ENCODE measurements around the gene USP13. TPM values are rescaled to one million over a fixed set of nuclear protein-coding genes. Genes with fewer than 3 reads are reported as not detected.

Gene USP13
- total and polyA plus RNA-seq, 2 donors (not counting 3 experiments of a cell fraction or from before 2014, with no cell fraction given), result 5.8 to 24.0 TPM

DNA sequence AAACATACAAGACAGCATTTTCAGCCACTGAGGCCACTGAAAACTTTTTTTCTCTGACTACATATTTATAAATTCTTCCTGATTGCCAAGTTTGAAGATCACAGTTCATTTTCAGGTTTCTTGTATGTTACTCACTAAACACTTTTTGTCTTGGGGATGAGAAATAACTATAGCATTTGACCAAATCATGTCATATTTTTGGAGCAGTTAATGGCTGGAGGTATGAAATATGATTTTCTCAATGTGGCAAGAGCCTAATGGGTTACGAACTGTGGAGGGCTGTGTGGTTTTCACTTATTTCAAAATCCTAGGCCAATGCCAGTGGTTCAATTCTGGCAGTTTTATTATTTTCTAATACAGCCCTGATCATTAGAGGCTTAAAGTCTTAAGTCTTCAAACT lies 64.4 kb downstream of the USP13 start:
- CTCF ChIA-PET, result interaction anchor here (1.0 kb wide), 1 partner anchor 67 kb away, joined by 3 read pairs; no protein-coding TSS in a partner anchor
- no peak overlapping the region for H3K9ac ChIP-seq (replicated peaks; ENCODE audit: extremely low read depth, insufficient read depth, low read length)
- dilution Hi-C loops (cut with MboI; ENCODE audit: extremely low pct_ligation_motif_present, low sequenced_read_pairs), result no loop called here

DNA sequence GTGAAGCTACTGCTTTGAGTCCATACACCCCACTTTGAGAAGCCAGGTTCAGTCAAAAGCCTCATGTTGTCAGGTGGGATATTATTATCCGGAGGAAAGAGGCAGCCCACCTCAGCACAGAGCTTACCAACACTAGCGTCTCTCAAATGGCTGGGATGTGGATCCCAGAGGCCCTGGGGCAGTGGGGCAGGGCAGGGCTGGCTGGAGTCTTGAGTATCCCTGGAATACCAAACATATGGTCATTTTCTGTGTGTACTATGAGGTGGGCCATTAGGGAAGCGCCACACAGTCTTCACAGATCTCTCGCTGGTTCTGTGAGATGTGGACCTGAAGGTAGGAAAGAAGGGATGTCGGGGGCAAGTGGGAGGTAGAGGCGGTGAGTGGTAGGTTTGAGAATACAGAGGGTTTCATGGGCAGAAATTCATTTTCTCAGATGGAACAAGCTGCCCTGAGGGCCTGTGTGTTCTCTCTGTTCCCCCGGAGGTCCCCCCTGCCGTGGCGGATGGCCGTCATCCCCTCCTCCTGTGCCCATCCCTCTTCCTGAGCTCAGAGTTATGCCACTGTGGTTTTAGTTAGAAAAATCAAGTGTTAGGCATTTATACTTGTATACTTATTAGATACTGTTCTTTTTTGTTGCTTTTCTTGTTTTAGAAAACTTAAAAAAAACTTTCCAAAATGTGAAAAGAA lies 66.4 kb downstream of the USP13 start:
- intact Hi-C loops (cut with micrococcal nuclease), result no loop called here

More for the DNA sequence above, 64.4 kb downstream of the USP13 start:
- H3K4me1 ChIP-seq (ENCODE audit: control insufficient read depth, extremely low read depth, insufficient read depth, low read length), result no peaks in the 10 kb centered on the region
- H4K20me1 ChIP-seq (replicated peaks; ENCODE audit: control insufficient read depth, extremely low read depth, insufficient read depth, low read length), result no peaks in the 10 kb centered on the region
- FAIRE-seq (no peak), DNase-seq (ENCODE audit: low read depth, low spot score) (no peak)
- H3K36me3 ChIP-seq (ENCODE audit: control insufficient read depth in 2 of 2, extremely low read depth in 1 of 2, insufficient read depth in 2 of 2, low read length in 2 of 2), result peaks cover 0 to 4% of the 10 kb centered on the region in 2 experiments
- no TSS peak for BruUV-seq (replicated peaks)
- no peaks in the 10 kb centered on the region for H3K9me3 ChIP-seq (replicated peaks; ENCODE audit: control insufficient read depth, insufficient read depth, low read length)
- no peak overlapping the region for H3K4me2 ChIP-seq (ENCODE audit: insufficient read depth, low read length)
- POLR2A ChIA-PET, result no interaction called here
- H3K27ac ChIP-seq (ENCODE audit: insufficient read depth, low read depth, low read length), result no peak overlapping the region
- H3K79me2 ChIP-seq (ENCODE audit: control insufficient read depth, insufficient read depth, low read length), result no peaks in the 10 kb centered on the region
- intact Hi-C loops (cut with micrococcal nuclease), result no loop called here
- H3K27me3 ChIP-seq (ENCODE audit: control insufficient read depth in 2 of 2, insufficient read depth in 2 of 2, low read length in 2 of 2), result no peaks in the 10 kb centered on the region
- no peaks in the 10 kb centered on the region for H3K9me1 ChIP-seq (replicated peaks; ENCODE audit: control insufficient read depth, extremely low read depth, insufficient read depth, low read length)
- TF ChIP-seq MYC (IDR thresholded peaks at IDR 0.05; ENCODE audit: low read depth, low read length), result no peak
- TF ChIP-seq, protein P1, sequence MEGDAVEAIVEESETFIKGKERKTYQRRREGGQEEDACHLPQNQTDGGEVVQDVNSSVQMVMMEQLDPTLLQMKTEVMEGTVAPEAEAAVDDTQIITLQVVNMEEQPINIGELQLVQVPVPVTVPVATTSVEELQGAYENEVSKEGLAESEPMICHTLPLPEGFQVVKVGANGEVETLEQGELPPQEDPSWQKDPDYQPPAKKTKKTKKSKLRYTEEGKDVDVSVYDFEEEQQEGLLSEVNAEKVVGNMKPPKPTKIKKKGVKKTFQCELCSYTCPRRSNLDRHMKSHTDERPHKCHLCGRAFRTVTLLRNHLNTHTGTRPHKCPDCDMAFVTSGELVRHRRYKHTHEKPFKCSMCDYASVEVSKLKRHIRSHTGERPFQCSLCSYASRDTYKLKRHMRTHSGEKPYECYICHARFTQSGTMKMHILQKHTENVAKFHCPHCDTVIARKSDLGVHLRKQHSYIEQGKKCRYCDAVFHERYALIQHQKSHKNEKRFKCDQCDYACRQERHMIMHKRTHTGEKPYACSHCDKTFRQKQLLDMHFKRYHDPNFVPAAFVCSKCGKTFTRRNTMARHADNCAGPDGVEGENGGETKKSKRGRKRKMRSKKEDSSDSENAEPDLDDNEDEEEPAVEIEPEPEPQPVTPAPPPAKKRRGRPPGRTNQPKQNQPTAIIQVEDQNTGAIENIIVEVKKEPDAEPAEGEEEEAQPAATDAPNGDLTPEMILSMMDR (IDR thresholded peaks at IDR 0.05; ENCODE audit: extremely low read depth in 1 of 2, insufficient read depth in 1 of 2, low read depth in 1 of 2, low read length in 2 of 2), result no peak
- H3K4me3 ChIP-seq (replicated peaks in 1 of 3; ENCODE audit: insufficient read depth in 1 of 3, low read depth in 1 of 3, low read length in 3 of 3), result no peak overlapping the region
- H2AFZ ChIP-seq (ENCODE audit: low read depth, low read length), result no peak overlapping the region

More for the DNA sequence above, 66.4 kb downstream of the USP13 start:
- FAIRE-seq (no peak), DNase-seq (ENCODE audit: low read depth, low spot score) (no peak)
- ChIA-PET CTCF (interaction anchor here (0.5 to 1.2 kb wide), 2 partner anchors 53 to 69 kb away, joined by 3 to 4 read pairs; no protein-coding TSS in a partner anchor), POLR2A (no interaction called here)
- Histone ChIP-seq H3K79me2 (ENCODE audit: control insufficient read depth, insufficient read depth, low read length) (no peaks in the 10 kb centered on the region), H2AFZ (ENCODE audit: low read depth, low read length) (no peak overlapping the region), H3K27ac (ENCODE audit: insufficient read depth, low read depth, low read length) (no peak overlapping the region), H3K9me3 (replicated peaks; ENCODE audit: control insufficient read depth, insufficient read depth, low read length) (no peaks in the 10 kb centered on the region), H3K9me1 (replicated peaks; ENCODE audit: control insufficient read depth, extremely low read depth, insufficient read depth, low read length) (no peaks in the 10 kb centered on the region), H3K9ac (replicated peaks; ENCODE audit: extremely low read depth, insufficient read depth, low read length) (no peak overlapping the region), H4K20me1 (replicated peaks; ENCODE audit: control insufficient read depth, extremely low read depth, insufficient read depth, low read length) (no peaks in the 10 kb centered on the region), H3K4me3 (replicated peaks in 1 of 3; ENCODE audit: insufficient read depth in 1 of 3, low read depth in 1 of 3, low read length in 3 of 3) (no peak overlapping the region), H3K27me3 (ENCODE audit: control insufficient read depth in 2 of 2, insufficient read depth in 2 of 2, low read length in 2 of 2) (no peaks in the 10 kb centered on the region), H3K36me3 (ENCODE audit: control insufficient read depth in 2 of 2, extremely low read depth in 1 of 2, insufficient read depth in 2 of 2, low read length in 2 of 2) (peaks cover 0 to 4% of the 10 kb centered on the region in 2 experiments), H3K4me1 (ENCODE audit: control insufficient read depth, extremely low read depth, insufficient read depth, low read length) (no peaks in the 10 kb centered on the region), H3K4me2 (ENCODE audit: insufficient read depth, low read length) (no peak overlapping the region)
- no TSS peak for BruUV-seq (replicated peaks)
- no peak for TF ChIP-seq MYC (IDR thresholded peaks at IDR 0.05; ENCODE audit: low read depth, low read length)
- TF ChIP-seq FOS (IDR thresholded peaks at IDR 0.05; ENCODE audit: borderline replicate concordance, insufficient read depth, low read length), result no peak
- TF ChIP-seq, protein P2, sequence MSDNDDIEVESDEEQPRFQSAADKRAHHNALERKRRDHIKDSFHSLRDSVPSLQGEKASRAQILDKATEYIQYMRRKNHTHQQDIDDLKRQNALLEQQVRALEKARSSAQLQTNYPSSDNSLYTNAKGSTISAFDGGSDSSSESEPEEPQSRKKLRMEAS (IDR thresholded peaks at IDR 0.05; ENCODE audit: insufficient read depth, insufficient read length), result no peak
- no peak for TF ChIP-seq GATA2 (IDR thresholded peaks at IDR 0.05; ENCODE audit: insufficient read depth, insufficient read length, low read depth, low read length)
- TF ChIP-seq POLR2A (IDR thresholded peaks at IDR 0.05; ENCODE audit: low read depth, low read length), result no peak
- no peak for TF ChIP-seq POLR2AphosphoS5 (IDR thresholded peaks at IDR 0.05; ENCODE audit: insufficient read depth, low read depth, low read length)
- TF ChIP-seq EZH2 (IDR thresholded peaks at IDR 0.05; ENCODE audit: borderline replicate concordance, low read depth, low read length, severe bottlenecking), result no peak
- TF ChIP-seq, protein P1 (IDR thresholded peaks at IDR 0.05; ENCODE audit: extremely low read depth in 1 of 2, insufficient read depth in 1 of 2, low read depth in 1 of 2, low read length in 2 of 2), result no peak
- TF ChIP-seq JUN (IDR thresholded peaks at IDR 0.05; ENCODE audit: borderline replicate concordance, insufficient read depth, insufficient read length, low read depth), result no peak
- dilution Hi-C loops (cut with MboI; ENCODE audit: extremely low pct_ligation_motif_present, low sequenced_read_pairs), result no loop called here

All from endothelial cell of umbilical vein (primary cell).